H1 (cell line): ENCODE measurements around the gene ETS1.

Source experiments
- BCL11A ChIP-seq, 2 experiments: IDR thresholded peaks; one replicate each; pipeline ENCODE4 v1.6.1; 2011; ENCODE audit warnings: low read depth in 2 of 2, low read length in 2 of 2, mild to moderate bottlenecking in 2 of 2
- CBX5 ChIP-seq: fragments of 300-800, 300-1000 bp; sonication (generic); IDR thresholded peaks from 2 replicates; pipeline ENCODE4 v1.7.1; 2016; ENCODE audit warnings: antibody characterized with exemption, low read length, low read depth
- GTF2F1 ChIP-seq: IDR thresholded peaks from 2 replicates; pipeline ENCODE4 v1.6.1; 2012; ENCODE audit warnings: low read depth, low read length, improper control_type of control experiment, borderline replicate concordance
- POLR2A ChIP-seq, 2 experiments: IDR thresholded peaks; 1 replicate in 1 of 2; 2 replicates in 1 of 2; pipeline ENCODE4 v1.6.1; 2011; ENCODE audit warnings: low read depth in 2 of 2, low read length in 2 of 2, mild to moderate bottlenecking in 2 of 2; ENCODE audit errors: control extremely low read depth in 1 of 2
- SIX5 ChIP-seq: IDR thresholded peaks from 2 replicates; pipeline ENCODE4 v1.6.1; 2011; ENCODE audit warnings: mild to moderate bottlenecking, low read depth, low read length
- TF ChIP-seq, protein P1 (sequence below), 3 experiments: IDR thresholded peaks; 1 replicate in 2 of 3; 2 replicates in 1 of 3; pipeline versions ENCODE4 v1.5.1 to v1.6.1; 2011; ENCODE audit warnings: low read length in 3 of 3, mild to moderate bottlenecking in 3 of 3, inconsistent platforms in 2 of 3, low read depth in 1 of 3, moderate library complexity in 1 of 3; ENCODE audit not compliant: insufficient read depth in 1 of 3; ENCODE audit errors: control extremely low read depth in 1 of 3

- TF ChIP-seq POLR2A (IDR thresholded peaks at IDR 0.05; ENCODE audit: control extremely low read depth in 1 of 2, low read depth in 2 of 2, low read length in 2 of 2) (no peak), SIX5 (no peak), CBX5 (no peak), GTF2F1 (no peak), BCL11A (IDR thresholded peaks at IDR 0.05; ENCODE audit: low read depth in 2 of 2, low read length in 2 of 2) (no peak)
- TF ChIP-seq, protein P1, sequence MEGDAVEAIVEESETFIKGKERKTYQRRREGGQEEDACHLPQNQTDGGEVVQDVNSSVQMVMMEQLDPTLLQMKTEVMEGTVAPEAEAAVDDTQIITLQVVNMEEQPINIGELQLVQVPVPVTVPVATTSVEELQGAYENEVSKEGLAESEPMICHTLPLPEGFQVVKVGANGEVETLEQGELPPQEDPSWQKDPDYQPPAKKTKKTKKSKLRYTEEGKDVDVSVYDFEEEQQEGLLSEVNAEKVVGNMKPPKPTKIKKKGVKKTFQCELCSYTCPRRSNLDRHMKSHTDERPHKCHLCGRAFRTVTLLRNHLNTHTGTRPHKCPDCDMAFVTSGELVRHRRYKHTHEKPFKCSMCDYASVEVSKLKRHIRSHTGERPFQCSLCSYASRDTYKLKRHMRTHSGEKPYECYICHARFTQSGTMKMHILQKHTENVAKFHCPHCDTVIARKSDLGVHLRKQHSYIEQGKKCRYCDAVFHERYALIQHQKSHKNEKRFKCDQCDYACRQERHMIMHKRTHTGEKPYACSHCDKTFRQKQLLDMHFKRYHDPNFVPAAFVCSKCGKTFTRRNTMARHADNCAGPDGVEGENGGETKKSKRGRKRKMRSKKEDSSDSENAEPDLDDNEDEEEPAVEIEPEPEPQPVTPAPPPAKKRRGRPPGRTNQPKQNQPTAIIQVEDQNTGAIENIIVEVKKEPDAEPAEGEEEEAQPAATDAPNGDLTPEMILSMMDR (IDR thresholded peaks at IDR 0.05; ENCODE audit: control extremely low read depth in 1 of 3, insufficient read depth in 1 of 3, low read depth in 1 of 3, low read length in 3 of 3): no peak
Measured at GRCh38 chr11:128615612-128616011, 28.3 kb upstream of the ETS1 start.
